ENCODE results near the gene MZB1.

DNA sequence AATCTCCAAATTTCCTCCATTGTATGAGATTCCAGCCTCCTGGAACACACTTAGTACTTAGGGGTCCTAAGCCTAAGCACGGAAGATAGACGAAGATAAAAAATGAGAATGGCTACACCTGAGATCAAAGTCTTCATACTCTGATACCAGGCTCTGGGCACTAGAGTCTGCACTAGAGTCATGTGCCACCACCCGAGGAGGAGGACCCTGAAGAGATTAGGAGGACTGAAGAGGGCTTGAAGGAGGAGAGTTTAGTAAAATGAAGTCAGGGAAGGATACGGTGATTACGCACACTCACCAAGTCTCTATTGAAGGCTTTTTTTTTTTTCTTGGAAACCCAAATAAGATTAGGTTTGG, 14.7 kb upstream of the MZB1 start:
- TF ChIP-seq RXRA (IDR thresholded peaks at IDR 0.05) (no peak), YY1 (IDR thresholded peaks at IDR 0.05) (no peak), TAF1 (conservative IDR thresholded peaks at IDR 0.05) (no peak), GABPA (IDR thresholded peaks at IDR 0.05 in 1 of 2, conservative IDR thresholded peaks at IDR 0.05 in 1 of 2) (no peak), HNF4A (conservative IDR thresholded peaks at IDR 0.05) (no peak)
- TF ChIP-seq, protein P1, sequence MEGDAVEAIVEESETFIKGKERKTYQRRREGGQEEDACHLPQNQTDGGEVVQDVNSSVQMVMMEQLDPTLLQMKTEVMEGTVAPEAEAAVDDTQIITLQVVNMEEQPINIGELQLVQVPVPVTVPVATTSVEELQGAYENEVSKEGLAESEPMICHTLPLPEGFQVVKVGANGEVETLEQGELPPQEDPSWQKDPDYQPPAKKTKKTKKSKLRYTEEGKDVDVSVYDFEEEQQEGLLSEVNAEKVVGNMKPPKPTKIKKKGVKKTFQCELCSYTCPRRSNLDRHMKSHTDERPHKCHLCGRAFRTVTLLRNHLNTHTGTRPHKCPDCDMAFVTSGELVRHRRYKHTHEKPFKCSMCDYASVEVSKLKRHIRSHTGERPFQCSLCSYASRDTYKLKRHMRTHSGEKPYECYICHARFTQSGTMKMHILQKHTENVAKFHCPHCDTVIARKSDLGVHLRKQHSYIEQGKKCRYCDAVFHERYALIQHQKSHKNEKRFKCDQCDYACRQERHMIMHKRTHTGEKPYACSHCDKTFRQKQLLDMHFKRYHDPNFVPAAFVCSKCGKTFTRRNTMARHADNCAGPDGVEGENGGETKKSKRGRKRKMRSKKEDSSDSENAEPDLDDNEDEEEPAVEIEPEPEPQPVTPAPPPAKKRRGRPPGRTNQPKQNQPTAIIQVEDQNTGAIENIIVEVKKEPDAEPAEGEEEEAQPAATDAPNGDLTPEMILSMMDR (IDR thresholded peaks at IDR 0.05; ENCODE audit: low read depth, low read length, missing input control): no peak
- TF ChIP-seq, protein P2, sequence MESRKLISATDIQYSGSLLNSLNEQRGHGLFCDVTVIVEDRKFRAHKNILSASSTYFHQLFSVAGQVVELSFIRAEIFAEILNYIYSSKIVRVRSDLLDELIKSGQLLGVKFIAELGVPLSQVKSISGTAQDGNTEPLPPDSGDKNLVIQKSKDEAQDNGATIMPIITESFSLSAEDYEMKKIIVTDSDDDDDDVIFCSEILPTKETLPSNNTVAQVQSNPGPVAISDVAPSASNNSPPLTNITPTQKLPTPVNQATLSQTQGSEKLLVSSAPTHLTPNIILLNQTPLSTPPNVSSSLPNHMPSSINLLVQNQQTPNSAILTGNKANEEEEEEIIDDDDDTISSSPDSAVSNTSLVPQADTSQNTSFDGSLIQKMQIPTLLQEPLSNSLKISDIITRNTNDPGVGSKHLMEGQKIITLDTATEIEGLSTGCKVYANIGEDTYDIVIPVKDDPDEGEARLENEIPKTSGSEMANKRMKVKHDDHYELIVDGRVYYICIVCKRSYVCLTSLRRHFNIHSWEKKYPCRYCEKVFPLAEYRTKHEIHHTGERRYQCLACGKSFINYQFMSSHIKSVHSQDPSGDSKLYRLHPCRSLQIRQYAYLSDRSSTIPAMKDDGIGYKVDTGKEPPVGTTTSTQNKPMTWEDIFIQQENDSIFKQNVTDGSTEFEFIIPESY (IDR thresholded peaks at IDR 0.05): no peak
- TF ChIP-seq, protein P3, sequence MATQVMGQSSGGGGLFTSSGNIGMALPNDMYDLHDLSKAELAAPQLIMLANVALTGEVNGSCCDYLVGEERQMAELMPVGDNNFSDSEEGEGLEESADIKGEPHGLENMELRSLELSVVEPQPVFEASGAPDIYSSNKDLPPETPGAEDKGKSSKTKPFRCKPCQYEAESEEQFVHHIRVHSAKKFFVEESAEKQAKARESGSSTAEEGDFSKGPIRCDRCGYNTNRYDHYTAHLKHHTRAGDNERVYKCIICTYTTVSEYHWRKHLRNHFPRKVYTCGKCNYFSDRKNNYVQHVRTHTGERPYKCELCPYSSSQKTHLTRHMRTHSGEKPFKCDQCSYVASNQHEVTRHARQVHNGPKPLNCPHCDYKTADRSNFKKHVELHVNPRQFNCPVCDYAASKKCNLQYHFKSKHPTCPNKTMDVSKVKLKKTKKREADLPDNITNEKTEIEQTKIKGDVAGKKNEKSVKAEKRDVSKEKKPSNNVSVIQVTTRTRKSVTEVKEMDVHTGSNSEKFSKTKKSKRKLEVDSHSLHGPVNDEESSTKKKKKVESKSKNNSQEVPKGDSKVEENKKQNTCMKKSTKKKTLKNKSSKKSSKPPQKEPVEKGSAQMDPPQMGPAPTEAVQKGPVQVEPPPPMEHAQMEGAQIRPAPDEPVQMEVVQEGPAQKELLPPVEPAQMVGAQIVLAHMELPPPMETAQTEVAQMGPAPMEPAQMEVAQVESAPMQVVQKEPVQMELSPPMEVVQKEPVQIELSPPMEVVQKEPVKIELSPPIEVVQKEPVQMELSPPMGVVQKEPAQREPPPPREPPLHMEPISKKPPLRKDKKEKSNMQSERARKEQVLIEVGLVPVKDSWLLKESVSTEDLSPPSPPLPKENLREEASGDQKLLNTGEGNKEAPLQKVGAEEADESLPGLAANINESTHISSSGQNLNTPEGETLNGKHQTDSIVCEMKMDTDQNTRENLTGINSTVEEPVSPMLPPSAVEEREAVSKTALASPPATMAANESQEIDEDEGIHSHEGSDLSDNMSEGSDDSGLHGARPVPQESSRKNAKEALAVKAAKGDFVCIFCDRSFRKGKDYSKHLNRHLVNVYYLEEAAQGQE (IDR thresholded peaks at IDR 0.05): no peak
- TF ChIP-seq, protein P4, sequence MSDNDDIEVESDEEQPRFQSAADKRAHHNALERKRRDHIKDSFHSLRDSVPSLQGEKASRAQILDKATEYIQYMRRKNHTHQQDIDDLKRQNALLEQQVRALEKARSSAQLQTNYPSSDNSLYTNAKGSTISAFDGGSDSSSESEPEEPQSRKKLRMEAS (IDR thresholded peaks at IDR 0.05): no peak
